Measurements from ENCODE around the gene ZNF827.

The ZNF827 gene

DNA sequence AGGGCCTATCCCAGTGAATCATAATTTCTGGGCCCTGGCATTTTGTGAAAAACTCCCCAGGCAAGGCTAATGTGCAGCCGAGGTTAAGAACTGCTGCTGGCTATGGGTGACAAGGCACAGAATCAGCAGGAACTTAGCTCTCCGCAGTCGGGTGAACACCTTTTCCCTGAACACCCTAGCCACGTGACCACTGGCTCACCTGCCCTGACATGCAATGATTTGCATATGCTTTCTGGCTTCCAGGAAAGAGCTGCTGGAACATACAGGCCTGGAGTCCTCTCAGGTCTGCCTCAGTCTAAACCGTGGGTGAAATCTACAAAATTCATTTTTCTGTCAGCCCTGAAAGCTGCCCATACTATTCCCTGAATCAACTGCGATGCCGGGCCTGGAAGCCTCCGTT is 56.6 kb downstream of the ZNF827 start:
- no peak for TF ChIP-seq ZNF274 (IDR thresholded peaks at IDR 0.05; ENCODE audit: low read depth, low read length)
- TF ChIP-seq SUZ12 (IDR thresholded peaks at IDR 0.05; ENCODE audit: extremely low read depth, insufficient read depth, insufficient read length) = no peak
- no peak for TF ChIP-seq YY1 (IDR thresholded peaks at IDR 0.05; ENCODE audit: insufficient read depth, insufficient read length)
- Histone ChIP-seq H3K9ac (ENCODE audit: insufficient read length, low read depth) (no peak overlapping the region), H3K27me3 (ENCODE audit: insufficient read depth, insufficient read length) (no peaks in the 10 kb centered on the region), H3K36me3 (ENCODE audit: insufficient read depth, insufficient read length, low read length) (peaks cover 53% of the 10 kb centered on the region), H3K4me3 (ENCODE audit: insufficient read length, low read depth) (no peak overlapping the region), H3K9me3 (ENCODE audit: insufficient read depth, low read length) (no peaks in the 10 kb centered on the region), H3K4me1 (ENCODE audit: insufficient read depth, insufficient read length) (no peaks in the 10 kb centered on the region)
- no peak for DNase-seq (ENCODE audit: low read depth, low spot score)

GRCh38 chr4:145881576-145881975 is 57.0 kb downstream of the ZNF827 start:
- no peaks in the 10 kb centered on the region for H3K4me1 ChIP-seq (ENCODE audit: insufficient read depth, insufficient read length)
- H3K36me3 ChIP-seq (ENCODE audit: insufficient read depth, insufficient read length, low read length) = peaks cover 51% of the 10 kb centered on the region
- no peaks in the 10 kb centered on the region for H3K9me3 ChIP-seq (ENCODE audit: insufficient read depth, low read length)
- no peak for DNase-seq (ENCODE audit: low read depth, low spot score)
- H3K9ac ChIP-seq (ENCODE audit: insufficient read length, low read depth) = no peak overlapping the region
- TF ChIP-seq SUZ12 (IDR thresholded peaks at IDR 0.05; ENCODE audit: extremely low read depth, insufficient read depth, insufficient read length) = no peak
- no peak for TF ChIP-seq YY1 (IDR thresholded peaks at IDR 0.05; ENCODE audit: insufficient read depth, insufficient read length)
- TF ChIP-seq ZNF274 (IDR thresholded peaks at IDR 0.05; ENCODE audit: low read depth, low read length) = no peak
- no peaks in the 10 kb centered on the region for H3K27me3 ChIP-seq (ENCODE audit: insufficient read depth, insufficient read length)
- H3K4me3 ChIP-seq (ENCODE audit: insufficient read length, low read depth) = no peak overlapping the region

- Histone ChIP-seq H3K9ac (ENCODE audit: insufficient read length, low read depth) (no peak overlapping the region), H3K4me3 (ENCODE audit: insufficient read length, low read depth) (no peak overlapping the region), H3K27me3 (ENCODE audit: insufficient read depth, insufficient read length) (no peaks in the 10 kb centered on the region), H3K9me3 (ENCODE audit: insufficient read depth, low read length) (no peaks in the 10 kb centered on the region), H3K4me1 (ENCODE audit: insufficient read depth, insufficient read length) (no peaks in the 10 kb centered on the region), H3K36me3 (ENCODE audit: insufficient read depth, insufficient read length, low read length) (peaks cover 50% of the 10 kb centered on the region)
- no peak for TF ChIP-seq YY1 (IDR thresholded peaks at IDR 0.05; ENCODE audit: insufficient read depth, insufficient read length)
- no peak for TF ChIP-seq SUZ12 (IDR thresholded peaks at IDR 0.05; ENCODE audit: extremely low read depth, insufficient read depth, insufficient read length)
- TF ChIP-seq ZNF274 (IDR thresholded peaks at IDR 0.05; ENCODE audit: low read depth, low read length) = no peak
- no peak for DNase-seq (ENCODE audit: low read depth, low spot score)
Observed at GRCh38 chr4:145880355-145880960, 58.2 kb downstream of the ZNF827 start.

DNA sequence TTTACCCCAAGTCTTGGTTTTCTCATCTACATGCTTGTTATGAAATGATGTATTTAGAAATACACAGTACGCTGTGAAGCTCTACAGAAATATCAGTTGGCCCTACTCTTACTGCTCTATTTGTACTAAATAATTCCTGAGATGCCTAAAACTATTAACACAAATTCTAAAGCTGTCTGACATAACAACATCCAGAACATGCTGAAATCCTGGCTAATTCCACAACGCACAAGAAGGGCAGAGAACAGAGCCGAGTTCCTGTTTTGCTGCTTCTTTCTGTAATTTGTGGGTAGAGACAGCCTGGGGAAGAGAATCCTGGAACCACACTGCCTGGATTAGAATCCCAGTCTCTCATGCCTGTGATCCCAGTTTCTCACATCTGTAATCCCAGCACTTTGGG is 59.0 kb downstream of the ZNF827 start:
- H3K4me3 ChIP-seq (ENCODE audit: insufficient read length, low read depth) = no peak overlapping the region
- no peak for DNase-seq (ENCODE audit: low read depth, low spot score)
- TF ChIP-seq YY1 (IDR thresholded peaks at IDR 0.05; ENCODE audit: insufficient read depth, insufficient read length) (no peak), ZNF274 (IDR thresholded peaks at IDR 0.05; ENCODE audit: low read depth, low read length) (no peak), SUZ12 (IDR thresholded peaks at IDR 0.05; ENCODE audit: extremely low read depth, insufficient read depth, insufficient read length) (no peak)
- no peak overlapping the region for H3K9ac ChIP-seq (ENCODE audit: insufficient read length, low read depth)
- H3K9me3 ChIP-seq (ENCODE audit: insufficient read depth, low read length) = no peaks in the 10 kb centered on the region
- no peaks in the 10 kb centered on the region for H3K27me3 ChIP-seq (ENCODE audit: insufficient read depth, insufficient read length)
- peaks cover 44% of the 10 kb centered on the region for H3K36me3 ChIP-seq (ENCODE audit: insufficient read depth, insufficient read length, low read length)
- no peaks in the 10 kb centered on the region for H3K4me1 ChIP-seq (ENCODE audit: insufficient read depth, insufficient read length)

GRCh38 chr4:145878501-145879435 is 59.9 kb downstream of the ZNF827 start:
- Histone ChIP-seq H3K9me3 (ENCODE audit: insufficient read depth, low read length) (no peaks in the 10 kb centered on the region), H3K4me1 (ENCODE audit: insufficient read depth, insufficient read length) (no peaks in the 10 kb centered on the region), H3K27me3 (ENCODE audit: insufficient read depth, insufficient read length) (no peaks in the 10 kb centered on the region), H3K36me3 (ENCODE audit: insufficient read depth, insufficient read length, low read length) (peaks cover 38% of the 10 kb centered on the region), H3K4me3 (ENCODE audit: insufficient read length, low read depth) (no peak overlapping the region), H3K9ac (ENCODE audit: insufficient read length, low read depth) (no peak overlapping the region)
- DNase-seq (ENCODE audit: low read depth, low spot score) = no peak
- TF ChIP-seq ZNF274 (IDR thresholded peaks at IDR 0.05; ENCODE audit: low read depth, low read length) (no peak), YY1 (IDR thresholded peaks at IDR 0.05; ENCODE audit: insufficient read depth, insufficient read length) (no peak), SUZ12 (IDR thresholded peaks at IDR 0.05; ENCODE audit: extremely low read depth, insufficient read depth, insufficient read length) (no peak)

DNA sequence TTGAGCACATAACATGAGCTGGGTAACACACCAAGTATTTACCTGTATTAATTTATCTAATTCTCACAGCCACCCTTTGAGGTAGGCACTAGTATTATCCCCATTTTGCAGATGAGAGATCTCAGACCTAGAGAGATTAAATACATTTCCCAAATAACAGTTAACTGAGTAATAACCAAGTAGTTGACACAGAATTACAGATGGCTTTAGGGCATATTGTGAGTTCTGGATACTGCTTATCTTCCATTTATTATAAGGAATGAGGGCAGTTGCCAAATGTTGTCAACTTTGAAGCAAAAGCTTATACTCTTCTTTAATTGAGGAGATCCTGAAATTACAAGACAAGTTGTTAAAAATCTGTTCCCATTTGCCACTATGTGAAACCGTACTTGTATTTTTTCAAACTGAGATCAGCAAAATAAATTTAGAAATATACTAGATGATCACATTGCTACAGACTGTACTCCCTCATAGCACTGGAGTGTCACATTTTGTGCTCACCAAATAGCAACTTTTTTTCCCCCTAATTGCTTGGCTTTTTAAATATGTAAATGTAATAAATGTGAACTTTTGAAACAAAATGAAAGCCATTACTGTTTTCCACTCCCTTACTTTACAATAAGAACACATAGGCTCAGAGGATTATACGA is 62.0 kb downstream of the ZNF827 start:
- peaks cover 30% of the 10 kb centered on the region for H3K36me3 ChIP-seq (ENCODE audit: insufficient read depth, insufficient read length, low read length)
- no peak overlapping the region for H3K9ac ChIP-seq (ENCODE audit: insufficient read length, low read depth)
- no peaks in the 10 kb centered on the region for H3K9me3 ChIP-seq (ENCODE audit: insufficient read depth, low read length)
- TF ChIP-seq SUZ12 (IDR thresholded peaks at IDR 0.05; ENCODE audit: extremely low read depth, insufficient read depth, insufficient read length) (no peak), ZNF274 (IDR thresholded peaks at IDR 0.05; ENCODE audit: low read depth, low read length) (no peak), YY1 (IDR thresholded peaks at IDR 0.05; ENCODE audit: insufficient read depth, insufficient read length) (no peak)
- H3K27me3 ChIP-seq (ENCODE audit: insufficient read depth, insufficient read length) = no peaks in the 10 kb centered on the region
- no peak for DNase-seq (ENCODE audit: low read depth, low spot score)
- no peak overlapping the region for H3K4me3 ChIP-seq (ENCODE audit: insufficient read length, low read depth)
- H3K4me1 ChIP-seq (ENCODE audit: insufficient read depth, insufficient read length) = no peaks in the 10 kb centered on the region

DNA sequence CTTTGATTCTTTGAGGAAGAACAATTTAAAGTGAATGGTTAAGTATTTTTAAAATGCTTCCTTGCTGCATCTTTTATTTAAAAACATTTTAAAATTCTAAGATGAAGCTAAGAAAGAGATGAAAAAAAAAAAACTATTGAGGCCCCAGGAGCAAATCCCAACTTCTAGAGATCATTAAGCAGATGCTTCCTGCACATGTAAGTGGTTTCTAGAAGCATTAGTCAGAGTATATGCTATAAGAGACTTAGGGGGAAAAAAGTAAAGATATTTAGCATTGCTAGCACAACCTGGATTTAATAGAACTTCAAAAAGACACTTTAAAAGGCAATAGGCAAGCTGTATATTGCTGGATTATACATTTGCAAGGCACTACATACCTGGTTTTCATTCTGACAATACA is 64.7 kb downstream of the ZNF827 start:
- H3K36me3 ChIP-seq (ENCODE audit: insufficient read depth, insufficient read length, low read length) = peaks cover 28% of the 10 kb centered on the region
- TF ChIP-seq YY1 (IDR thresholded peaks at IDR 0.05; ENCODE audit: insufficient read depth, insufficient read length) (no peak), SUZ12 (IDR thresholded peaks at IDR 0.05; ENCODE audit: extremely low read depth, insufficient read depth, insufficient read length) (no peak), ZNF274 (IDR thresholded peaks at IDR 0.05; ENCODE audit: low read depth, low read length) (no peak)
- no peak overlapping the region for H3K4me3 ChIP-seq (ENCODE audit: insufficient read length, low read depth)
- DNase-seq (ENCODE audit: low read depth, low spot score) = no peak
- no peaks in the 10 kb centered on the region for H3K9me3 ChIP-seq (ENCODE audit: insufficient read depth, low read length)
- no peaks in the 10 kb centered on the region for H3K4me1 ChIP-seq (ENCODE audit: insufficient read depth, insufficient read length)
- H3K27me3 ChIP-seq (ENCODE audit: insufficient read depth, insufficient read length) = no peaks in the 10 kb centered on the region
- no peak overlapping the region for H3K9ac ChIP-seq (ENCODE audit: insufficient read length, low read depth)

Measured in NT2/D1 (cell line).